IPS DF 4.7 (cell line): ENCODE measurements around the gene SNRPD3.
"Not testable (repeated sequence)": the region's sequence is repeated elsewhere in the genome, so short reads cannot be mapped to it uniquely, and the experiment has no call there.

Experiments used
- DNase-seq: peaks from one replicate; pipeline ENCODE4 v3.0.0-alpha.2; 2013; ENCODE audit warnings: low spot score; ENCODE audit errors: extremely low read depth

SNRPD3 gene

GRCh38 chr22:24608327-24608726 is 52.5 kb downstream of the SNRPD3 start:
- DNase-seq, result not testable (repeated sequence)

- DNase-seq, result not testable (repeated sequence)
Measured at GRCh38 chr22:24609888-24610287, 54.1 kb downstream of the SNRPD3 start.

GRCh38 chr22:24614794-24615193 is 59.0 kb downstream of the SNRPD3 start:
- DNase-seq, result not testable (repeated sequence)

- DNase-seq, result not testable (repeated sequence)
Measured at GRCh38 chr22:24621244-24621643, 65.4 kb downstream of the SNRPD3 start.

DNA sequence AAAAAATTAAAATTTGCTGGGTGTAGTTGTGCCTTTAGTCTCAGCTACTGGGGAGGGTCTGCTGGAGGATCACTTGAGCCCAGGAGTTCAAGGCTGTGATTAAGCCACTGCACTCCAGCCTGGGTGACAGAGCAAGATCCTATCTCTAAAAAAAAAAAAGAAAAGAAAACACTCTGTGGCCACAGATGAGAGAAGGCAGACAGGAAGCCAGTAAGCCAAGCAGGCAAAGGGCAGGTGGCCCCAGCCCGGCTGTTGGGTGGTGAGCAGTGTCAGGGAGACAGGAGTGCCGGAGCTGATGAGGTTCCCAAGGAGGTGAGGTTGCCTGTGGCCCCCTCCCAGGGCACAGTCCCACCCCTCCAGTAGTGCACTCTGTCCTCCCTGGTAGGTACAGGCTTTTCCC is 66.8 kb downstream of the SNRPD3 start:
- DNase-seq, result not testable (repeated sequence)
